C4-2B (cell line): ENCODE results near the gene TMPO.

Source experiments
- ZFX ChIP-seq: fragments of 450-650 bp; IDR thresholded peaks from 2 replicates; pipeline ENCODE4 v1.6.1; 2017
- TF ChIP-seq, protein P1 (sequence below): fragments of 450-650 bp; conservative IDR thresholded peaks from 2 replicates; pipeline ENCODE4 v1.5.1; 2017; ENCODE audit warnings: mild to moderate bottlenecking

DNA sequence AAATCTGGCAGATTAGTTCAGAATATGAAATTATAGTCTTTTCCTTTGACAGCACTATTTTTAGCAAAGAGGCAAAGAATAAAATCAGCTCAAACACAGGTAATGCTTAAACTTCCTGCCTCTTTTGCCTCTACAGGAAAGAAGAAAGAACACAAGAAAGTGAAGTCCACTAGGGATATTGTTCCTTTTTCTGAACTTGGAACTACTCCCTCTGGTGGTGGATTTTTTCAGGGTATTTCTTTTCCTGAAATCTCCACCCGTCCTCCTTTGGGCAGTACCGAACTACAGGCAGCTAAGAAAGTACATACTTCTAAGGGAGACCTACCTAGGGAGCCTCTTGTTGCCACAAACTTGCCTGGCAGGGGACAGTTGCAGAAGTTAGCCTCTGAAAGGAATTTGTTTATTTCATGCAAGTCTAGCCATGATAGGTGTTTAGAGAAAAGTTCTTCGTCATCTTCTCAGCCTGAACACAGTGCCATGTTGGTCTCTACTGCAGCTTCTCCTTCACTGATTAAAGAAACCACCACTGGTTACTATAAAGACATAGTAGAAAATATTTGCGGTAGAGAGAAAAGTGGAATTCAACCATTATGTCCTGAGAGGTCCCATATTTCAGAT is 17.4 kb downstream of the TMPO start:
- TF ChIP-seq, protein P1, sequence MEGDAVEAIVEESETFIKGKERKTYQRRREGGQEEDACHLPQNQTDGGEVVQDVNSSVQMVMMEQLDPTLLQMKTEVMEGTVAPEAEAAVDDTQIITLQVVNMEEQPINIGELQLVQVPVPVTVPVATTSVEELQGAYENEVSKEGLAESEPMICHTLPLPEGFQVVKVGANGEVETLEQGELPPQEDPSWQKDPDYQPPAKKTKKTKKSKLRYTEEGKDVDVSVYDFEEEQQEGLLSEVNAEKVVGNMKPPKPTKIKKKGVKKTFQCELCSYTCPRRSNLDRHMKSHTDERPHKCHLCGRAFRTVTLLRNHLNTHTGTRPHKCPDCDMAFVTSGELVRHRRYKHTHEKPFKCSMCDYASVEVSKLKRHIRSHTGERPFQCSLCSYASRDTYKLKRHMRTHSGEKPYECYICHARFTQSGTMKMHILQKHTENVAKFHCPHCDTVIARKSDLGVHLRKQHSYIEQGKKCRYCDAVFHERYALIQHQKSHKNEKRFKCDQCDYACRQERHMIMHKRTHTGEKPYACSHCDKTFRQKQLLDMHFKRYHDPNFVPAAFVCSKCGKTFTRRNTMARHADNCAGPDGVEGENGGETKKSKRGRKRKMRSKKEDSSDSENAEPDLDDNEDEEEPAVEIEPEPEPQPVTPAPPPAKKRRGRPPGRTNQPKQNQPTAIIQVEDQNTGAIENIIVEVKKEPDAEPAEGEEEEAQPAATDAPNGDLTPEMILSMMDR = peak; percentile 80
- TF ChIP-seq ZFX = no peak
